KOPT-K1 (cell line): ENCODE data around the gene ZNF534.

Source experiments
- H3K27ac ChIP-seq: fragments of 200-600 bp; sonication (generic); 2 replicates; pipeline ENCODE4 v1.5.1; 2016; ENCODE audit warnings: antibody characterized with exemption, mild to moderate bottlenecking, low read depth, low read length; ENCODE audit not compliant: poor library complexity, severe bottlenecking
- H3K36me3 ChIP-seq: fragments of 200-600 bp; sonication (generic); 2 replicates; pipeline ENCODE4 v1.5.1; 2017; ENCODE audit warnings: antibody characterized with exemption, mild to moderate bottlenecking, low read length, moderate library complexity; ENCODE audit not compliant: insufficient read depth
- H3K9me3 ChIP-seq: fragments of 200-600 bp; sonication (generic); 2 replicates; pipeline ENCODE4 v1.5.1; 2017; ENCODE audit warnings: antibody characterized with exemption, low read length, mild to moderate bottlenecking; ENCODE audit not compliant: insufficient read depth, poor library complexity, severe bottlenecking

ZNF534 gene

DNA sequence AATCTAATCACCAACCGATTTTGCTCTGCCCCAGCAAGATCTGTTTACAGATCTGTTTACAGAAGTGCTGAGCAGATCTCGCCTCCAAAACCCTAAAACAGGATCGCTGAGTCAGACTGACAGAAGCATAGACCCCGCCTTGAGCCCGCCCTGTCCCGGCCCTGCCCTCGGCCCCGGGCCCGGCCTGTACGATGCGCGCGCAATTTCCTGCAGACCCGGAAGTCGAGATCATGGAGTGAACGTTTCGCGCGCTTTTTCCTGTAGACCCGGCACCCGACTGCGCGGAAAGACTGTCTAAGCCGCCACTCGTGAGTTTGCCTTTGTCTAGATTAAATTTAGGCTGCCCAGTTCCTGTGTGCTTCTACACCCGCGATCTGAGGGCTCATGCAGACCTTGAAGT is at the start of gene ZNF534:
TSS of gene ZNF534 (plus strand) at position 212 of the 400 bp plus-strand sequence. CDS start 2,327 bp downstream, outside the sequence.
- H3K9me3 ChIP-seq = peaks cover 49% of the 10 kb centered on the region
- H3K36me3 ChIP-seq = no peaks in the 10 kb centered on the region
- H3K27ac ChIP-seq = no peak within 1 kb of the TSS

DNA sequence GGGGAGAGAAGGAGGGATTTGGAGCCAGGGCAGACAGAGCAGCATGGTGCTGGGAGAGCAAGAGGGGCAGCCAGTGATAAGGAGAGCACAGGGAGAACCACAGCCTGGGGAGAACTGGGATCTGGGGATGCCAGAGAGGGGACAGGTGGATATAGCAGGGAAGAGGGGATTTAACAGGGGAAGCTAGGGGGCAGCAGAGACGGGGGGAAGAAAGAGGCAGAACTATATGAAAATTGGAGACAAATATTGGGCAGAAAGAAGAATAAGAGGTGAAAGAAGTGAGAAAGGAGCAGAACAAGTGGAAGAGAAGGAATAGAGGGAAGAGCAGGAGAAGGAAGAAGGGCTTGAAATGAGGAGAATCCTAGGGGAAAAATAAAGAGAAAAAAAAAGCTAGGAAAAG is 37.8 kb upstream of the ZNF534 start:
- H3K9me3 ChIP-seq = peaks cover 81% of the 10 kb centered on the region
- H3K27ac ChIP-seq = no peak overlapping the region
- H3K36me3 ChIP-seq = peaks cover 36% of the 10 kb centered on the region

DNA sequence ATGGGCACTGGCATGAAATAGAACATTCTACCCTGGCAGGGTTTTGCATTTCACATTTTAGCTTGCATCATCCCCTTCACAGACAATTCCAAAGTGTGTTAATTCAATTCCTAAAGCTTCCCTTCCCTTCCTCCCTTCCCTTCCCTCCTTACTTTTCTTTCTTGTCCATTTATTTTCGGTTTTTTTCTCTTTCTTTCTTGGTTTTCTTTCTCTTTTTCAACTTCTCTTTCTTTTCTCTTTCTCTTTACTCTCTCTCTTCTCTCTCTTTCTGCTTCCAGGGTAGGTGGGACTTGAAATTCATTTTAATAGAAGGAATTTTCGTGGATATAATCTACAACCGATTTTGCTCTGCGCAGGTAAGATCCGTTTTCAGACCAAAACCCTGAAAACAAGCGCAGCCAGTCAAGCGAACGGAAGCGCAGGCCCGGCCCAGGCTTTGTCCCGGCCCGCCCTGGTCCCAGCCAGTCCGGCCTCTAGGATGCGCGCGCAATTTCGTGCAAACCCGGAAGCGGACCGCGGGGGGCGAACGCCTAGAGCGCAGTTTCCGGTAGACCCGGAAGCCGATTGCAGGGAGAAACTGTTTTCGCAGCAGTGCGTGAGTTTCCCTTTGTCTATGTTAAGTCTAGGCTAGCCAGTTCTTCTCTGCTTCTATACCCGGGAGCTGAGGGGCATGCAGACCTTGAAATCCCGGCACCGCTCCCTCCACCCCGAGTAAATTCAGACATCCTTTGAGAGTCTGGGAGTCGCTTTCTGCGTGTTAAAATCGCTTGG is 31.5 kb upstream of the ZNF534 start, which contains the start of gene ZNF528:
TSS of gene ZNF528 (plus strand) at position 540 of the 771 bp plus-strand sequence. CDS start 4,165 bp downstream, outside the sequence.
- Histone ChIP-seq H3K27ac (no peak within 1 kb of the TSS), H3K9me3 (peaks cover 47% of the 10 kb centered on the region), H3K36me3 (peaks cover 33% of the 10 kb centered on the region)

DNA sequence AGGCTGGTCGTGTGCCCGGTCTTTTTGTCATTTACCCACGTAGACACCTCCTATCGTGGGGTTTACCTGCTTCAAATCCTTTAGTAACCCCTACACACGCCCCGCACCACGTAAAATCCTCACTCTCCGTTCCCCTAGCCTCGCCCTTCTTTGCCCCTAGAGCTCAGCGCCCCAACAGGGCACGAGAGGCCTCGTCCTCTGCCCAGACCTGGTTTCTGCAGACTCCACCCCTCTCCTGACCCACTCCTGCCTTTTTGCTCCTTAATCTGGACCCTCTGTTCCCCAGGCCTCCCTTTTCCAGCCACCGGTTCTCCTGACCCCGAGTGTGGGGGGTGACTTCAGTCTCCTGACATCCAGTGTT is 30.9 kb upstream of the ZNF534 start:
- Histone ChIP-seq H3K36me3 (peaks cover 38% of the 10 kb centered on the region), H3K27ac (no peak overlapping the region)

DNA sequence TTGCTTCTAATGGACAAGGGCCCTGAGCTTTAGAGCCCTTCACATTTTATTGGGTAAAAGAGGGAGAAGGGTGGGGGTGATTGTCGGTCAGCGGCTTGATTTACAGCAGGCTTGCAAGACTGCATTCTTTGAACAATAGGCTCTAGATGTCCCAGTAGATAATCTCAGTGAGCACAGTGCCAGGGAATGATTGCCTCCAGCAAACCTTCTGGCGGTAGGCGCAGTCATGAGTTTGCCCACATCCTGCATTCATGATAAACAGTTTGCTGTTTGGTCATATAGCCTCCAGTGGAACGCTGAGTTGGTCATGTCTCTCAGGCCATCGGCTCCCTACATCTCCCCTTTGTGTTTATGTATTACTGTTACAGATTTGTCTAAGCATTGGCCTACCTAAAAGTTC is 18.7 kb upstream of the ZNF534 start:
- Histone ChIP-seq H3K9me3 (peaks cover 76% of the 10 kb centered on the region), H3K36me3 (peaks cover 67% of the 10 kb centered on the region), H3K27ac (no peak overlapping the region)

More for the DNA sequence above, 30.9 kb upstream of the ZNF534 start:
- H3K9me3 ChIP-seq = peaks cover 44% of the 10 kb centered on the region

DNA sequence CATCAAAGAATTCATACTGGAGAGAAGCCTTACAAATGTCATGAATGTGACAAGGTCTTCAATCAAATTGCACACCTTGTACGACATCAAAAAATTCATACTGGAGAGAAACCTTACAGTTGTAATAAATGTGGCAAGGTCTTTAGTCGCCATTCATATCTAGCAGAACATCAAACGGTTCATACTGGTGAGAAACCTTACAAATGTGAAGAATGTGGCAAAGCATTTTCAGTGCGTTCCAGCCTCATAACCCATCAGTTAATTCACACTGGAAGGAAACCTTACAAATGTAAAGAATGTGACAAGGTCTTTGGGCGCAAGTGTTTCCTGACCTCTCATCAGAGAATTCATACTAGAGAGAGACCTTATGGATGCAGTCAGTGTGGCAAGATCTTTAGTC is 13.2 kb upstream of the ZNF534 start:
- Histone ChIP-seq H3K36me3 (peaks cover 13% of the 10 kb centered on the region; the same call in 1 of the 2 replicates), H3K9me3 (peaks cover 86% of the 10 kb centered on the region), H3K27ac (no peak overlapping the region)

DNA sequence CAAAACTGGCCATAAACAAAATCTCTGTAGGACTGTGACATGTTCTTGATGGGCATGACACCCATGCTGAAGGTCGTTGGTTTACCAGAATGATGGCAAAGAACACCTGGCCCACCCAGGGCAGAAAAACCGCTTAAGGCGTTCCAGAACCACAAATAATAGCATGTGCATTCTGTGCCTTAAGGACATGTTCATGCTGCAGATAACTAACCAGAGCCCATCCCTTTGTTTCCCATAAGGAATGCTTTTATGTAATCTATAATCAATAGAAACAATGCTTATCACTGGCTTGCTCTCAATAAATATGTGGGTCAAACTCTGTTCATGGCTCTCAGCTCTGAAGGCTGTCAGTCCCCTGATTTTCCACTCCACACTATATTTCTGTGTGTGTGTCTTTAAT is 13.2 kb downstream of the ZNF534 start:
- Histone ChIP-seq H3K36me3 (no peaks in the 10 kb centered on the region), H3K27ac (no peak overlapping the region), H3K9me3 (peaks cover 72% of the 10 kb centered on the region)

DNA sequence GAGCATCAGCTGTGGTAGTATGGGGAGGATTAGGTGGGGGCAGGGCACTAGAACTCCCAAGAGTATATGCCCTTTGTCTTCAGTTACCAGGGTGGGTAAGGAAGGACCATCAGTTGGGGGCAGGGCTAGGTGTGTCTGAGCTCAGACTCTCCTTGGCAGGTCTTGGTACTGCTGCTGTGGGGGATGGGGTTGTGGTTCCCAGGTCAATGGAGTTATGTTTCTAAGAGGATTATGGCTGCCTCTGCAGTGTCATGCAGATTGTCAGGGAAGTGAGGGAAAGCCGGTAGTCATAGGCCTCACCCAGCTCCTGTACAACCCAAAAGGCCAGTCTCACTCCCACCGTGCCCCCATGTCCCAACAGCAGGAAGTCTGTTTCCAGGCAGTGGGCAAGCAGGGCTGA is 15.6 kb downstream of the ZNF534 start:
- no peak overlapping the region for H3K27ac ChIP-seq
- H3K9me3 ChIP-seq = peaks cover 57% of the 10 kb centered on the region
- no peaks in the 10 kb centered on the region for H3K36me3 ChIP-seq

DNA sequence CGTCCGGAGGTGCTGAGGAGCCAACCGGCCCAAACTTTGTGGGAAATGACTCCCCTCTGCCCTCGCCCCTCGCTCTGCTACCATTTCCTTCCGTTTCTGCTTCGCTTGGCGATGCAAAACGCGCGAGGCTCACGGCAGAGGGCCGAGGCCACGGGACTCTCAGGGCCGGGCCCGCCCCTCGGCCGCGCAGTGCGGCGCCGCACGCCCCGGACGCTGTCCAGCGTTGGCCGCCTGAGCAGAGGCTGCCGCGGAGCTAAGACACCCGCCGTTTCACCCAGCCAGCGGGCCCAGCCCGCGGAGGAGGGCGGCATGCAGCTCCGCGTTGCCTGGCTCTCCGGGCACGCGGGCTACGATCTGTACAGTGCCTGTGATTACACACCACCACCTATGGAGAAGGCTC is 22.3 kb downstream of the ZNF534 start:
- H3K9me3 ChIP-seq = peaks cover 54% of the 10 kb centered on the region
- H3K36me3 ChIP-seq = no peaks in the 10 kb centered on the region
- no peak overlapping the region for H3K27ac ChIP-seq

DNA sequence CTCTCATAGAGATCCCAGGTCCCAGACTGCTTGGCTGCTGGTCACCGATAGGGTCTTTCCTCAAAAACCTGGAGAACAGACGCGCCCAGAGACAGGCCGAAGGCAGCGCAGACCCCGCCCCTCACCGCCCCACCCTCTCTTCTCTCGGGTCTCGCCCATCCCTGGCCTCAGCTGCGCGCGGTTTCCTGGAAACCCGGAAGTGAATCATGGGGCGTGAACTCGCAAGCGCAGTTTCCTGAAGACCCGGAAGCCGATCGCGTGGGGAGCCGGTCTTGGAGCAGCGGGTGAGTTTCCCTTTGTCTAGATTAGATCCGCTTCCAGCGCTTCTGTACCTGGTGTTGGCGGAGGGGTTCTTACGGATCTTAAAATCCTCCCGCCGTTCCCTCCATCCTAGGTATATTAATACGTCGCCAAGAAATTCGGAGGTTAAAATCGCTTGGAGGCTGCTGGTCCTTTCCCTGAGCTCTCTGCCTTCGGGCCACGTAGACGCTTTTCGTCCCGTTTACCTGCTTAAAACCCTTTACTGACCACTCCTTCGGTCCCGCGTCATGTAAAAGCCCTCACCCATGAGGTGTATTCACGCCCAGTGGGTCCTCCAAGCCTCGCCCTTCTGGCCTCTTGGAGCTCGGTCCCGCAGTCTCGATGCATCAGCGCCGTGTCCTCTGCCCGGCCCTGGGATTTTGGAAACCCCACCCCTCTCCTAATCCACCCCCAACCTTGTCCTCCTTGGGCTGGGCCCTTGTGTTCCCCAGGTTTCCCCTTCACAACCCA is 24.6 kb downstream of the ZNF534 start, which contains the start of gene ZNF578:
TSS of gene ZNF578 (plus strand) at position 230 of the 771 bp plus-strand sequence. CDS start 48,293 bp downstream, outside the sequence.
- peaks cover 67% of the 10 kb centered on the region for H3K9me3 ChIP-seq
- no peak within 1 kb of the TSS for H3K27ac ChIP-seq

DNA sequence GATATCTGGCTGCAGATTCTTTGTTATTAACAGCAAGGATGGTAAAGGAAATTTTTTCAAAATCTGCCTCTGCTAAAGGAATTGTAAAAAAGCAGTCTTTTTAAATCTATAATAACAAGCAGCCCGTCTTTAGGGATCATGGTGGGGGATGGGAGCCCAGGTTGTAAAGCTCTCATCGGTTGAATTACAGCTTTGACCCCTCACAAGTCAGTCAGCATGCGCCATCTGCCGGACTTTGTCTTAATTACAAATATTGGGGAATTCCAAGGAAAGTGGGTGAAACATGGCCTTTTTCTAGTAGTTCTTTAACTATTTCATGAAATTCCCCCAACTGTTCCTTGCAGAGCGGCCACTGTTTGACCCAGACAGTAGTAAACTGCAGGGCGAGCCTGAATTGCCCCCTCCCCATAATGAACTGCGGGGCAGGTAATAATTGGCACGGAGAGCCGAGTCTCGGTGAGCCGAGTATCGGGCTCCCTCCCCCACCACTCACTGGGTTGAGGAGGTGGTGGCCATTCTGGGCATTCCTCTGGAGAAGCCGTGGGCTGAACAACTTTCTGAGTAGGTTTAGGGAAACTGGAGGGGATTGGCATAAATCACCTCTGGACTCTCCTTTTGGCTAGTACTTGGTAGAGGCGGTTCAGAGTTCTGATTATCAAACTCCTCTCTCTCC is 36.0 kb downstream of the ZNF534 start:
- Histone ChIP-seq H3K27ac (no peak overlapping the region), H3K9me3 (peaks cover 64% of the 10 kb centered on the region), H3K36me3 (no peaks in the 10 kb centered on the region)

More for the DNA sequence above, 24.6 kb downstream of the ZNF534 start, which contains the start of gene ZNF578:
- no peaks in the 10 kb centered on the region for H3K36me3 ChIP-seq

DNA sequence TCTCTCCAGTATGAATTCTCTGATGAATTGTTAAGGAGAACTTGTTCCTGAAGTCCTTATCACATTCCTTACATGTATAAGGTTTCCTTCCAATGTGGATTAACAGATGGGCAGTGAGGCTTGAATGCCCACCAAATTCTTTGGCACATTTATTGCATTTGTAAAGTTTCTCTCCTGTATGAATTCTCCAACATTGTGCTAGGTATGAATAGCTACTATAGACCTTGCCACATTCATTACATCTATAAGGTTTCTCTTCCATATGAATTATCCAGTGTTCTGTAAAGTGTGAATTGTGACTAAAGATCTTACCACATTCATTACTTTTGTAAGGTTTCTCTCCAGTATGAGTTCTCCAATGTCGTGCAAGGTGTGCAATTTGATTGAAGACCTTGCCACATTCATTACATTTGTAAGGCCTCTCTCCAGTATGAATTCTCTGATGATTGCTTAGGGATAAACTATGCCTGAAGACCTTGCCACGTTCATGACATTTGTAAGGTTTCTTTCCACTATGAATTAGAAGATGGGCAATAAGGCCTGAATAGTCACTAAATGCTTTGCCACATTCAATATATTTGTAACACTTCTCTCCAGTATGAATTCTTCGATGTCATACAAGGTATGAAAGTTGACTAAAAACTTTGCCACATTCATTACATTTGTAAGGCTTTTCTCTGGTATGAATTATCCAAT is 44.9 kb downstream of the ZNF534 start:
- Histone ChIP-seq H3K36me3 (no peaks in the 10 kb centered on the region), H3K9me3 (peaks cover 96% of the 10 kb centered on the region), H3K27ac (no peak overlapping the region)

DNA sequence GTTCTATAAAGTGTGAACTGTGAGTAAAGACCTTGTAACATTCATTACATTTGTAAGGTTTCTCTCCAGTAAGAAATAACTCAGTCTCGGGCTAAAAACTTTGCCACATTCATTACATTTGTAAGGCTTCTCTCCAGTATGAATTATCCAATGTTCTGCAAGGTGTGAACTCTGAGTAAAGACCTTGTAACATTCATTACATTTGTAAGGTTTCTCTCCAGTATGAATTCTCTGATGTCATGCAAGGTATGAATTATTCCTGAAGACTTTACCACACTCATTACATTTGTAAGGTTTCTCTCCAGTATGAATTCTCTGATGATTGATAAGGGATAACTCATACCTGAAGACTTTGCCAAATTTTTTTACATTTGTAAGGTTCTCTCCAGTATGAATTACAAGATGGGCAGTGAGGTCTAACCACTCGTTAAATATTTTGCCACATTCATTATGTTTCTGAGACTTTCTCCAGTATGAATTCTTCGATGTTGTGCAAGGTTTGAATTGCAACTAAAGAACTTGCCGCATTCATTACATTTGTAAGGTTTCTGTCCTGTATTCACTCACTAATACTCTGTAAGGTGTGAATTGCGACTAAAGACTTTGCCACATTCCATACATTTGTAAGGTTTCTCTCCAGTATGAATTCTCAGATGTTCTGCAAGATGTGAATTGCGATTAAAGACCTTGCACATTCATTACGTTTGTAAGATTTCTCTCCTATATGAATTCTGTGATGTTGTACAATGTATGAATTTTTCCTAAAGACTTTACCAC is 45.6 kb downstream of the ZNF534 start:
- no peak overlapping the region for H3K27ac ChIP-seq
- peaks cover 95% of the 10 kb centered on the region for H3K9me3 ChIP-seq
- no peaks in the 10 kb centered on the region for H3K36me3 ChIP-seq
